GM21723 (cell line): Measurements from ENCODE around the gene SLC10A4.
"Not testable (repeated sequence)": the region's sequence is repeated elsewhere in the genome, so short reads cannot be mapped to it uniquely, and the experiment has no call there.

Source experiments
- ATAC-seq: cut with Tn5 transposase; IDR thresholded peaks from one replicate; pipeline ENCODE4 v1.9.1; 2021; ENCODE audit warnings: mild to moderate bottlenecking, moderate library complexity; ENCODE audit not compliant: unreplicated experiment

SLC10A4 gene, protein sequence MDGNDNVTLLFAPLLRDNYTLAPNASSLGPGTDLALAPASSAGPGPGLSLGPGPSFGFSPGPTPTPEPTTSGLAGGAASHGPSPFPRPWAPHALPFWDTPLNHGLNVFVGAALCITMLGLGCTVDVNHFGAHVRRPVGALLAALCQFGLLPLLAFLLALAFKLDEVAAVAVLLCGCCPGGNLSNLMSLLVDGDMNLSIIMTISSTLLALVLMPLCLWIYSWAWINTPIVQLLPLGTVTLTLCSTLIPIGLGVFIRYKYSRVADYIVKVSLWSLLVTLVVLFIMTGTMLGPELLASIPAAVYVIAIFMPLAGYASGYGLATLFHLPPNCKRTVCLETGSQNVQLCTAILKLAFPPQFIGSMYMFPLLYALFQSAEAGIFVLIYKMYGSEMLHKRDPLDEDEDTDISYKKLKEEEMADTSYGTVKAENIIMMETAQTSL

GRCh38 chr4:48483006-48483776 is at the start of gene SLC10A4:
Gene SLC10A4 (plus strand): TSS chr4:48483343. CDS start chr4:48483562, 219 bp downstream.
- ATAC-seq, result no peak

- no peak for ATAC-seq
Measured at GRCh38 chr4:48436318-48436717, 46.8 kb upstream of the SLC10A4 start.

DNA sequence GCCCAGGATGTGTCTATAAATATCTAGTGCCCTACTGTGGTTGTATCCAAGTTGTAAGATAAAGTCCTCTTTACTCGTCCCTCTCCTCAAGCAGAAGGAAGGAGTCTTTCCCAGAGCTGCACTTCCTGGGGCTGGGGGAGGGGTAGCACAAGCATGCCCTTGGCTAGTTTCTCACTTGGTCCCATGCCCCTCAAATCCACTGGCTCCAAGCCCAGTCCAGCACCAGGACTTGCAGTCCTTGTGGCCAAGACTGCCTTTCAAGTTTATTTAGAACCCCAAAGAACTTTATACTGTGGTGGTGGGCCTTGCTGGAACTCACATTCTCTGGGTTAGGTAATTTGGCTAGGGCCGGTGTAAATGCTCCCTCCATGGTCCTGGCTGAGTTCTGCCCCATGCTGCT is 43.2 kb upstream of the SLC10A4 start:
- no peak for ATAC-seq

- not testable (repeated sequence) for ATAC-seq
Measured at GRCh38 chr4:48440914-48441313, 42.2 kb upstream of the SLC10A4 start.

GRCh38 chr4:48445704-48446103 is 37.4 kb upstream of the SLC10A4 start:
- no peak for ATAC-seq

- no peak for ATAC-seq
Measured at GRCh38 chr4:48446642-48447041, 36.5 kb upstream of the SLC10A4 start.

- no peak for ATAC-seq
Measured at GRCh38 chr4:48449151-48449550, 34.0 kb upstream of the SLC10A4 start.

DNA sequence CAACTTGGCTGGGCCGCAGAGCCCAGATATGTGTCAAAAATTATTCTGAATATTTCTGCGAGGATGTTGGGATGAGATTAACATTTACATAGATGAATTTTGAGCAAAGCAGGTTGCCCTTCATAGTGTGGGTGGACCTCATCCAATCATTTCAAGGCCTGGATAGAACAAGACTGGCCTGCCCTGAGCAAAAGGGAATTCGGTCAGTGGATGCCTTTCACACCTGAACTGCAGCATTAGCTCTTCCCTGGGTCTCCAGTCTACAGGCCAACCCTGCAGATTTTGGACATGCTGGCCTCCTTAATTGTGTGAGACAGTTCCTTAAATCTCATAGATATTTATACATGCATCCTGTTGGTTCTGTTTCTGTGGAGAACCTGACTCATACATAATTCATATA is 32.4 kb upstream of the SLC10A4 start:
- ATAC-seq, result no peak

DNA sequence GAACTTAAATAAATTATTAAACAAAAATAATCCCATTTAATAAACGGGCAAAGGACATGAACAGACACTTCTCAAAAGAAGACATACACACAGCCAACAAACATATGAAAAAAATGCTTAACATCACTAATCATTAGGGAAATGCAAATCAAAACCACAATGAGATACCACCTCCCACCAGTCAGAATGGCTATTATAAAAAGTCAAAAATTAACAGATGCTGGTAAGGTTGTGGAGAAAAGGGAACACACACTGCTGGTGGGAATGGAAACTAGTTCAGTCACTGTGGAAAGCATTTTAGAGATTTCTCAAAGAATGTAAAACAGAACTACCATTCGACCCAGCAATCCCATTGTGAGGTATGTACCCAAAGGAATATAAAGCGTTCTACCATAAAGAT is 31.5 kb upstream of the SLC10A4 start:
- not testable (repeated sequence) for ATAC-seq

DNA sequence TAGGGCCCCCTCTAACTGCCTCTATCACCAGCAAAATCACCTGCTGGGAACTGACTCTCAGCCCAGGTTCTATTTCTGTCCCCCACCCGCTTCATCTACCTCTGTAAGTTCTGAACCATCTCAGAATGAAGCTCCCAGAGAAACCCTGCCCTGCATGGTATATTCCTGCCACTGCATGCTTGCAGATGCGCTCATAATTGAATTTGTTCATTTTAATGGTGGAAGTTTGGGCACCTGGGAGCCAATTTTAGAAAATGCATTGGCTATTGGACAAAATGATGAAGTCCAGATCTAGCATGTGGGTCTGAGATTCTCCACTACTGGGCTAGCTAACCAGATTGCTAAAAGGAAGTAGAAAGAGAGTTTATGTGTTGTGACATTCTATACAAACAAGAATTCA is 28.6 kb upstream of the SLC10A4 start:
- no peak for ATAC-seq

- ATAC-seq, result no peak
Measured at GRCh38 chr4:48461000-48461399, 22.1 kb upstream of the SLC10A4 start.

- no peak for ATAC-seq
Measured at GRCh38 chr4:48462363-48462762, 20.8 kb upstream of the SLC10A4 start.

GRCh38 chr4:48467442-48467841 is 15.7 kb upstream of the SLC10A4 start:
- ATAC-seq, result no peak

GRCh38 chr4:48467891-48468290 is 15.3 kb upstream of the SLC10A4 start:
- no peak for ATAC-seq

DNA sequence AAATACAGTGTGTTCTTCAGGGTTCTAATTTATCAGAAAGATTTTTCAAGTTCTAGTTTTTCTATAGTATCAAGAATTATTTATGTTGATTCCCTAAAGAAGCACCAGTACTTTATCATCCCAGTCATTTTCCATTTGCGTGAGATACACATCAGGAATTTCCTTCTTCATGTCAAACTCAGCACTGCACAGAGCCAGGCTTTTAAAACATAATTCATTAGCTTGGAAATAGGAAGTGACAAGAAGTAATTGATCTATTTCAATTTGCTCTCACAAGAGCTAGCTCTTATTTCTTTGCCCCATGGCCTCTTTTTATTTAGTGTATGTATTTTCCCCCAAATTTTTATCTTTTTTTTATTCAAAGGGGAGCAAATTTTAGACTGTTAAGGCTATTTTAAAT is 13.0 kb upstream of the SLC10A4 start:
- no peak for ATAC-seq

- ATAC-seq, result no peak
Measured at GRCh38 chr4:48470570-48470969, 12.6 kb upstream of the SLC10A4 start.

DNA sequence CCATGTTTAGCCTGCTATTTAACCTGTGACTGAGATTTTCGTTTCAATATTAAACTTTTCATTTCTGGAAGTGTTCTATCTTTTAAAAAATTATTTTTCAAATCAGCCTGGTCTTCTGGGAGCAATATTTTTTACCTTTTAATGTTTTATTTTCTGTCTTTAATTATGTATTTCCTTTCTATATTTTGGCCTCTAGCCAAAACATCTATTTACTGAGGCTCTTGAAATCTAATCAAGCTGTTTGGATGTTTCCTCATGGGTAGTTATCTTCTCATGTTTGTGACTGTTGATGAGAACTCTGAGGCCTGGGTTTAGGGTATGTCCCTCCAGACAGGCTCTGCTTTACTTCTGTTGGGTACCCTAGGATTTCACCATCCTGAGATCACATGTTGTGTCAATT is 10.3 kb upstream of the SLC10A4 start:
- no peak for ATAC-seq

- ATAC-seq, result no peak
Measured at GRCh38 chr4:48475770-48476169, 7.4 kb upstream of the SLC10A4 start.

GRCh38 chr4:48478273-48478672 is 4.9 kb upstream of the SLC10A4 start:
- ATAC-seq, result no peak

DNA sequence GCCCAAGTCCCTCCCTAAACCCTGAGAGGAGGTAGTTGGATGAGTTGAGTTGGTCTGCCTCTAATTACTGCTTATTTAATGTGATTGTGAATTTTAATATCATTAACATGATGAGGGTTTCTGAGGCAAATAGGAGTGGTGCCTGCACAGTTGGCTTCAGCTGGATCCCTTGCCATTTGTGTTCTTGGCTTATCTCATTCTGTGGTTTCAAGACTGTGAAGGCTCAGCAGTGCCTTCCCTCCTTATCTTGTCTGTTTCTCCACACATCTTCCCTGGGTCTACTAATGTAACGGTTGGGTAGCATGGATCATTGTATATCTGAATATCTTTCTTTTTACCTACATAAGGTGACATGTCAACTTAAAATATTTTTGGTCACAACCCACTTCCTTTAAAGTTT is 1.6 kb upstream of the SLC10A4 start:
- ATAC-seq, result no peak

DNA sequence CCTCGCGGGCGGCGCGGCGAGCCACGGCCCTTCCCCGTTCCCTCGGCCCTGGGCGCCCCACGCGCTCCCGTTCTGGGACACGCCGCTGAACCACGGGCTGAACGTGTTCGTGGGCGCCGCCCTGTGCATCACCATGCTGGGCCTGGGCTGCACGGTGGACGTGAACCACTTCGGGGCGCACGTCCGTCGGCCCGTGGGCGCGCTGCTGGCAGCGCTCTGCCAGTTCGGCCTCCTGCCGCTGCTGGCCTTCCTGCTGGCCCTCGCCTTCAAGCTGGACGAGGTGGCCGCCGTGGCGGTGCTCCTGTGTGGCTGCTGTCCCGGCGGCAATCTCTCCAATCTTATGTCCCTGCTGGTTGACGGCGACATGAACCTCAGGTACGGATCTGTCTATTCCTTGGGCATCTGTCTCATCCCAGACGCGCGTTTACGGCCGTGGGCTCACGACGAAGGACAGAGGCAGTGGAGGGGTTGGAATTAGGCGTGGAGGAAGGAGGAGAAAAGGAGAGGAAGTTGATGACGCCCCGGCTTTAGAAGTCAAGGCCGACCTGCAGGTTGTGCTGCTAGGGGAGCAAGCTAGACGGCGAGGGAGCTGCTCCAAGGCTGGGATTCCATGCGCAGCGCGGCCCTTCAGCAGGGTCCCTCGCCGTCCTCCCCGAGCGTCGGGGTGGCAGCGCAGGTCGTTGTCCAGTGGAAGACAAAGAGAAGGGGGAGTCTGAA is 792 bp downstream of the SLC10A4 start:
- no peak for ATAC-seq
